ENCODE data around the gene TSPAN6. TPM values are rescaled to one million over a fixed set of nuclear protein-coding genes. Genes with fewer than 3 reads are reported as not detected.

TSPAN6 gene
- total and polyA plus RNA-seq, 2 of the 13 experiments (the other 11 are each of a cell fraction or from before 2014, with no cell fraction given) = 78.9 to 133 TPM

DNA sequence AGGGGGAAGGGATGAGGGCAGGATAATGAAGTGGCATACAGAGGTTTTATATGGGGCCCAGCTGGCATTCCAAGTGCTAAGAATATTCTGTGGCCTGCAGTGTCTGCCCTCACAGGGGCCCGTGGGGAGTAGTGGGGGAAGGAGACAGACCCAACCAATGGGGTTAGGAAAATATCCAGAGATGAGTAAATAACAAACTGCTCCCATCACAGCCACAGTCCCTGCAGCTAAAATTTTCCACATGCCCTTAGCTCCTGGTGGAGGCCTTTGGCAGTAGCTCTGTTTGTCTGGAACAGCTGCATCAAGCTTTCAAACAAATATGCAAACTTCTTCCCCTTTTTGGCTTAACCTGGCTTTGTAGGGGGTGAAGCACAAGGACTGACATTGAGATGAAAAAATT, 10.5 kb upstream of the TSPAN6 start:
- Histone ChIP-seq H3K36me3 (replicated peaks in 1 of 2; ENCODE audit: control insufficient read depth in 1 of 2, insufficient read depth in 2 of 2, low read length in 2 of 2) (no peaks in the 10 kb centered on the region), H3K9me3 (ENCODE audit: low read length) (no peaks in the 10 kb centered on the region), H3K9ac (ENCODE audit: insufficient read depth, low read depth, low read length) (peak overlapping the region; percentile 54; the same call in 1 of the 2 replicates), H3K27me3 (ENCODE audit: control insufficient read depth in 1 of 2, insufficient read depth in 2 of 2, low read length in 2 of 2) (no peaks in the 10 kb centered on the region), H3K4me1 (ENCODE audit: insufficient read depth, low read length) (peaks cover 81% of the 10 kb centered on the region), H3K4me2 (ENCODE audit: low read depth, low read length) (peak overlapping the region; percentile 88), H2AFZ (ENCODE audit: low read length) (no peak overlapping the region), H3K79me2 (ENCODE audit: insufficient read depth, low read length) (no peaks in the 10 kb centered on the region), H3K27ac (ENCODE audit: extremely low read length, insufficient read depth, low read length) (peak overlapping the region; percentile 97), H4K20me1 (ENCODE audit: insufficient read depth, low read length) (no peaks in the 10 kb centered on the region), H3K4me3 (replicated peaks in 1 of 3; ENCODE audit: insufficient read depth in 1 of 3, low read depth in 2 of 3, low read length in 3 of 3) (peak overlapping the region in 1 of 3 experiments; percentile 28; a peak in 1 of 6 replicates)
- peak; percentile 74 for FAIRE-seq
- ChIA-PET POLR2A (interaction anchor here (5.1 kb wide), 1 partner anchor 10 kb away, joined by 67 read pairs; the partner anchor contains the start of gene TSPAN6), CTCF (ENCODE audit: low intra/inter-chr PET ratio, low total read pairs) (no interaction called here)
- intact Hi-C loops (cut with micrococcal nuclease; ENCODE audit: unreplicated experiment) = no loop called here
- no peak for DNase-seq (ENCODE audit: low spot score)
- peak; percentile 21 for ATAC-seq
- WGBS (ENCODE audit: low lambda C conversion rate) = 0% methylated on average over 1 of the region's 1 CpG
- BruUV-seq (replicated peaks) = no TSS peak
- TF ChIP-seq EP300 (IDR thresholded peaks at IDR 0.05; ENCODE audit: low read depth in 2 of 2, low read length in 2 of 2) (peak in 1 of 2 experiments; percentile 4; a peak in 1 of 4 replicates), EP300 (CRISPR knock-in tag; IDR thresholded peaks at IDR 0.05; ENCODE audit: borderline replicate concordance) (no peak), NFIC (IDR thresholded peaks at IDR 0.05; ENCODE audit: low read length) (peak; percentile 29; the same call in 1 of the 2 replicates), PHF21A (CRISPR knock-in tag; IDR thresholded peaks at IDR 0.05) (0 out of 2 replicates have a peak, but pooled peaks have one; percentile 17), ZNF556 (CRISPR knock-in tag; IDR thresholded peaks at IDR 0.05; ENCODE audit: borderline replicate concordance) (no peak)
- TF ChIP-seq, protein P1, sequence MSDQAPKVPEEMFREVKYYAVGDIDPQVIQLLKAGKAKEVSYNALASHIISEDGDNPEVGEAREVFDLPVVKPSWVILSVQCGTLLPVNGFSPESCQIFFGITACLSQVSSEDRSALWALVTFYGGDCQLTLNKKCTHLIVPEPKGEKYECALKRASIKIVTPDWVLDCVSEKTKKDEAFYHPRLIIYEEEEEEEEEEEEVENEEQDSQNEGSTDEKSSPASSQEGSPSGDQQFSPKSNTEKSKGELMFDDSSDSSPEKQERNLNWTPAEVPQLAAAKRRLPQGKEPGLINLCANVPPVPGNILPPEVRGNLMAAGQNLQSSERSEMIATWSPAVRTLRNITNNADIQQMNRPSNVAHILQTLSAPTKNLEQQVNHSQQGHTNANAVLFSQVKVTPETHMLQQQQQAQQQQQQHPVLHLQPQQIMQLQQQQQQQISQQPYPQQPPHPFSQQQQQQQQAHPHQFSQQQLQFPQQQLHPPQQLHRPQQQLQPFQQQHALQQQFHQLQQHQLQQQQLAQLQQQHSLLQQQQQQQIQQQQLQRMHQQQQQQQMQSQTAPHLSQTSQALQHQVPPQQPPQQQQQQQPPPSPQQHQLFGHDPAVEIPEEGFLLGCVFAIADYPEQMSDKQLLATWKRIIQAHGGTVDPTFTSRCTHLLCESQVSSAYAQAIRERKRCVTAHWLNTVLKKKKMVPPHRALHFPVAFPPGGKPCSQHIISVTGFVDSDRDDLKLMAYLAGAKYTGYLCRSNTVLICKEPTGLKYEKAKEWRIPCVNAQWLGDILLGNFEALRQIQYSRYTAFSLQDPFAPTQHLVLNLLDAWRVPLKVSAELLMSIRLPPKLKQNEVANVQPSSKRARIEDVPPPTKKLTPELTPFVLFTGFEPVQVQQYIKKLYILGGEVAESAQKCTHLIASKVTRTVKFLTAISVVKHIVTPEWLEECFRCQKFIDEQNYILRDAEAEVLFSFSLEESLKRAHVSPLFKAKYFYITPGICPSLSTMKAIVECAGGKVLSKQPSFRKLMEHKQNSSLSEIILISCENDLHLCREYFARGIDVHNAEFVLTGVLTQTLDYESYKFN (CRISPR knock-in tag; conservative IDR thresholded peaks at IDR 0.05) = peak; percentile 12; the same call in 1 of the 2 replicates
- TF ChIP-seq, protein P2, sequence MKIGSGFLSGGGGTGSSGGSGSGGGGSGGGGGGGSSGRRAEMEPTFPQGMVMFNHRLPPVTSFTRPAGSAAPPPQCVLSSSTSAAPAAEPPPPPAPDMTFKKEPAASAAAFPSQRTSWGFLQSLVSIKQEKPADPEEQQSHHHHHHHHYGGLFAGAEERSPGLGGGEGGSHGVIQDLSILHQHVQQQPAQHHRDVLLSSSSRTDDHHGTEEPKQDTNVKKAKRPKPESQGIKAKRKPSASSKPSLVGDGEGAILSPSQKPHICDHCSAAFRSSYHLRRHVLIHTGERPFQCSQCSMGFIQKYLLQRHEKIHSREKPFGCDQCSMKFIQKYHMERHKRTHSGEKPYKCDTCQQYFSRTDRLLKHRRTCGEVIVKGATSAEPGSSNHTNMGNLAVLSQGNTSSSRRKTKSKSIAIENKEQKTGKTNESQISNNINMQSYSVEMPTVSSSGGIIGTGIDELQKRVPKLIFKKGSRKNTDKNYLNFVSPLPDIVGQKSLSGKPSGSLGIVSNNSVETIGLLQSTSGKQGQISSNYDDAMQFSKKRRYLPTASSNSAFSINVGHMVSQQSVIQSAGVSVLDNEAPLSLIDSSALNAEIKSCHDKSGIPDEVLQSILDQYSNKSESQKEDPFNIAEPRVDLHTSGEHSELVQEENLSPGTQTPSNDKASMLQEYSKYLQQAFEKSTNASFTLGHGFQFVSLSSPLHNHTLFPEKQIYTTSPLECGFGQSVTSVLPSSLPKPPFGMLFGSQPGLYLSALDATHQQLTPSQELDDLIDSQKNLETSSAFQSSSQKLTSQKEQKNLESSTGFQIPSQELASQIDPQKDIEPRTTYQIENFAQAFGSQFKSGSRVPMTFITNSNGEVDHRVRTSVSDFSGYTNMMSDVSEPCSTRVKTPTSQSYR (CRISPR knock-in tag; IDR thresholded peaks at IDR 0.05; ENCODE audit: borderline replicate concordance) = no peak
- in situ Hi-C loops (cut with HindIII; ENCODE audit: extremely low pct_ligation_motif_present, low pct_unique_long_range_greater_than_20kb) = no loop called here

Measured in HepG2 (cell line).